HCT116 (cell line): Measurements from ENCODE around the gene RSAD2. TPM values are rescaled to one million over a fixed set of nuclear protein-coding genes. Genes with fewer than 3 reads are reported as not detected.

ENCODE experiments used
- ATAC-seq: fragments of 200-7000 bp; cut with Tn5 transposase; 2 replicates; pipeline ENCODE4 v1.9.1; 2020; ENCODE audit warnings: mild to moderate bottlenecking, moderate library complexity
- BruUV-seq: library from RNA; stranded (reverse); fragments of 400-500 nt; replicated peaks from 2 replicates; lab custom pipeline; 2021; lab: Mats Ljungman, UMichigan
- CTCF ChIA-PET: fragments of 300-600 bp; sonication (Branson Sonifier 250); formaldehyde crosslinking; loops from one replicate; lab custom pipeline; 2021; ENCODE audit warnings: antibody characterized with exemption; lab: Charles Lee
- POLR2A ChIA-PET: fragments of 300-600, 350-600 bp; sonication (Branson Sonifier 250); formaldehyde crosslinking; loops from one replicate; lab custom pipeline; 2021; ENCODE audit warnings: antibody characterized with exemption; lab: Charles Lee
- RAD21 ChIA-PET, 2 experiments: fragments of 300-600 bp; sonication (Branson Sonifier 250); formaldehyde crosslinking; loops; one replicate each; lab custom pipeline; 2023; ENCODE audit warnings: low total read pairs in 2 of 2; ENCODE audit not compliant: uncharacterized antibody in 2 of 2, unreplicated experiment in 2 of 2, low non-redundant PET in 1 of 2; lab: Charles Lee
- DNase-seq: peaks from one replicate; pipeline ENCODE4 v3.0.0-alpha.2; 2010; ENCODE audit warnings: low read depth, low spot score
- H2AFZ ChIP-seq: fragments of 200-600 bp; shearing (Covaris generic), sonication (generic); 2 replicates; pipeline ENCODE4 v1.6.1; 2017; ENCODE audit warnings: low read depth, mixed run types, mixed read lengths, antibody characterized with exemption, low read length; ENCODE audit not compliant: poor library complexity, severe bottlenecking
- H3K27ac ChIP-seq: 2 replicates; pipeline ENCODE4 v1.5.1; 2012; ENCODE audit warnings: low read depth, low read length
- H3K27me3 ChIP-seq: fragments of 200-600 bp; sonication (generic); 2 replicates; pipeline ENCODE4 v1.6.1; 2016; ENCODE audit warnings: mixed run types, low read length, mixed read lengths; ENCODE audit not compliant: insufficient read depth
- H3K36me3 ChIP-seq, 2 experiments: fragments of 200-500 bp in 1 of 2; fragments of 200-600 bp in 1 of 2; sonication (Bioruptor generic) in 1 of 2; sonication (generic) in 1 of 2; 2 replicates each; pipeline versions ENCODE4 v1.5.1 to v1.6.1; 2014 to 2016; ENCODE audit warnings: low read length in 2 of 2, inconsistent platforms in 1 of 2, mixed read lengths in 1 of 2, mixed run types in 1 of 2; ENCODE audit not compliant: insufficient read depth in 2 of 2, control insufficient read depth in 1 of 2
- H3K4me1 ChIP-seq, 2 experiments: fragments of 200-600 bp in 1 of 2; sonication (generic) in 1 of 2; 2 replicates each; pipeline versions ENCODE4 v1.5.1 to v1.6.1; 2012 to 2017; ENCODE audit warnings: low read length in 2 of 2, inconsistent platforms in 1 of 2, mild to moderate bottlenecking in 1 of 2, mixed read lengths in 1 of 2, mixed run types in 1 of 2, moderate library complexity in 1 of 2; ENCODE audit not compliant: insufficient read depth in 2 of 2, control insufficient read depth in 1 of 2
- H3K4me2 ChIP-seq: fragments of 200-600 bp; sonication (generic); 2 replicates; pipeline ENCODE4 v1.6.1; 2017; ENCODE audit warnings: mixed run types, low read length, mixed read lengths
- H3K4me3 ChIP-seq, 2 experiments: fragments of 200-600 bp in 1 of 2; sonication (generic) in 1 of 2; replicated peaks in 1 of 2; 2 replicates each; pipeline ENCODE4 v1.5.1; 2011 to 2016; ENCODE audit warnings: low read length in 2 of 2, control low read depth in 1 of 2, low read depth in 1 of 2, mild to moderate bottlenecking in 1 of 2, mixed read lengths in 1 of 2, mixed run types in 1 of 2
- H3K79me2 ChIP-seq: fragments of 200-600 bp; sonication (generic); 2 replicates; pipeline ENCODE4 v1.6.1; 2017; ENCODE audit warnings: mild to moderate bottlenecking, mixed run types, low read length, moderate library complexity, mixed read lengths; ENCODE audit not compliant: insufficient read depth
- H3K9ac ChIP-seq: fragments of 200-600 bp; sonication (generic); 2 replicates; pipeline ENCODE4 v1.6.1; 2016; ENCODE audit warnings: low read length, mixed read lengths
- H3K9me2 ChIP-seq: fragments of 200-600 bp; sonication (generic), shearing (Covaris generic); 2 replicates; pipeline ENCODE4 v1.6.1; 2017; ENCODE audit warnings: mixed run types, mild to moderate bottlenecking, moderate library complexity; ENCODE audit not compliant: insufficient read depth
- H3K9me3 ChIP-seq, 2 experiments: fragments of 200-500 bp in 1 of 2; fragments of 200-600 bp in 1 of 2; sonication (Bioruptor generic) in 1 of 2; sonication (generic) in 1 of 2; 2 replicates each; pipeline ENCODE4 v1.6.1; 2014 to 2017; ENCODE audit warnings: low read length in 2 of 2, mixed read lengths in 2 of 2, inconsistent platforms in 1 of 2, low read depth in 1 of 2, mild to moderate bottlenecking in 1 of 2, mixed run types in 1 of 2, moderate library complexity in 1 of 2; ENCODE audit not compliant: control insufficient read depth in 1 of 2, insufficient read depth in 1 of 2
- H4K20me1 ChIP-seq: fragments of 200-600 bp; sonication (generic), shearing (Covaris generic); 2 replicates; pipeline ENCODE4 v1.6.1; 2017; ENCODE audit warnings: mixed run types, mild to moderate bottlenecking, moderate library complexity; ENCODE audit not compliant: insufficient read depth
- CBX3 ChIP-seq: IDR thresholded peaks from 2 replicates; pipeline ENCODE4 v1.6.1; 2012; ENCODE audit warnings: low read depth
- CEBPB ChIP-seq: IDR thresholded peaks from 2 replicates; pipeline ENCODE4 v1.6.1; 2012; ENCODE audit warnings: low read depth
- EGR1 ChIP-seq: IDR thresholded peaks from 2 replicates; pipeline ENCODE4 v1.6.1; 2012; ENCODE audit warnings: low read depth
- ELF1 ChIP-seq: IDR thresholded peaks from 2 replicates; pipeline ENCODE4 v1.6.1; 2012; ENCODE audit warnings: low read depth, borderline replicate concordance
- EZH2 ChIP-seq: fragments of 200-600 bp; sonication (generic); IDR thresholded peaks from 2 replicates; pipeline ENCODE4 v1.6.1; 2017; ENCODE audit warnings: antibody characterized with exemption, mixed run types
- EZH2phosphoT487 ChIP-seq: fragments of 200-600 bp; IDR thresholded peaks from 2 replicates; pipeline ENCODE4 v1.6.1; 2018; ENCODE audit warnings: antibody characterized with exemption, borderline replicate concordance
- FOSL1 ChIP-seq: IDR thresholded peaks from 2 replicates; pipeline ENCODE4 v1.6.1; 2012; ENCODE audit warnings: low read depth
- JUND ChIP-seq: IDR thresholded peaks from 2 replicates; pipeline ENCODE4 v1.6.1; 2012
- POLR2A ChIP-seq: IDR thresholded peaks from 2 replicates; pipeline ENCODE4 v1.7.0; 2011; ENCODE audit warnings: borderline replicate concordance; ENCODE audit not compliant: insufficient read depth, insufficient read length; ENCODE audit errors: extremely low read depth
- POLR2AphosphoS5 ChIP-seq: IDR thresholded peaks from 2 replicates; pipeline ENCODE4 v1.6.1; 2011; ENCODE audit warnings: mild to moderate bottlenecking, low read depth, low read length, moderate library complexity
- RAD21 ChIP-seq: IDR thresholded peaks from 2 replicates; pipeline ENCODE4 v1.6.1; 2012; ENCODE audit warnings: low read depth, mild to moderate bottlenecking
- SIN3A ChIP-seq: IDR thresholded peaks from 2 replicates; pipeline ENCODE4 v1.6.1; 2012; ENCODE audit warnings: low read depth
- SP1 ChIP-seq: IDR thresholded peaks from 2 replicates; pipeline ENCODE4 v1.6.1; 2012; ENCODE audit warnings: low read depth
- SRF ChIP-seq: IDR thresholded peaks from 2 replicates; pipeline ENCODE4 v1.6.1; 2012; ENCODE audit warnings: low read depth
- TCF7L2 ChIP-seq: IDR thresholded peaks from 2 replicates; pipeline ENCODE4 v1.7.0; 2011; ENCODE audit warnings: borderline replicate concordance, inconsistent platforms; ENCODE audit not compliant: insufficient read depth, insufficient read length; ENCODE audit errors: extremely low read depth
- YY1 ChIP-seq: IDR thresholded peaks from 2 replicates; pipeline ENCODE4 v1.6.1; 2011; ENCODE audit warnings: low read length, low read depth, moderate library complexity, mild to moderate bottlenecking; ENCODE audit not compliant: insufficient replicate concordance; ENCODE audit errors: extremely low read depth
- ZFX ChIP-seq: fragments of 450-650 bp; IDR thresholded peaks from 2 replicates; pipeline ENCODE4 v1.6.1; 2017
- ZNF274 ChIP-seq: fragments of 200-500 bp; sonication (Bioruptor generic); IDR thresholded peaks from 2 replicates; pipeline ENCODE4 v1.6.1; 2014; ENCODE audit warnings: mild to moderate bottlenecking, low read depth, low read length, inconsistent platforms
- intact Hi-C: fragments of 100-400 bp; cut with micrococcal nuclease; formaldehyde crosslinking; loops from 2 replicates; pipeline ENCODE4 v1.10.0; 2022
- total RNA-seq: library from RNA; stranded (reverse); gene quantifications from one replicate; pipeline ENCODE4 v1.2.1, GENCODE V29; 2021; ENCODE audit not compliant: unreplicated experiment
- TF ChIP-seq, protein P1 (sequence below): IDR thresholded peaks from 2 replicates; pipeline ENCODE4 v1.6.1; 2012
- TF ChIP-seq, protein P2 (sequence below): IDR thresholded peaks from 2 replicates; pipeline ENCODE4 v1.6.1; 2011; ENCODE audit warnings: mild to moderate bottlenecking, low read length, moderate library complexity; ENCODE audit not compliant: insufficient replicate concordance; ENCODE audit errors: extremely low read depth
- TF ChIP-seq, protein P3 (sequence below), 3 experiments: fragments of 200-600 bp in 1 of 3; sonication (generic) in 1 of 3; IDR thresholded peaks in 2 of 3; conservative IDR thresholded peaks in 1 of 3; 2 replicates each; pipeline ENCODE4 v1.5.1; 2012 to 2017; ENCODE audit warnings: low read depth in 2 of 3, low read length in 2 of 3, antibody characterized with exemption in 1 of 3, borderline replicate concordance in 1 of 3, control low read depth in 1 of 3, mild to moderate bottlenecking in 1 of 3, mixed read lengths in 1 of 3, mixed run types in 1 of 3, moderate library complexity in 1 of 3; ENCODE audit not compliant: insufficient read depth in 1 of 3
- TF ChIP-seq, protein P4 (sequence below): IDR thresholded peaks from 2 replicates; pipeline ENCODE4 v1.6.1; 2012

RSAD2 gene
- total RNA-seq, 1 experiment from 2014 or later: not detected

DNA sequence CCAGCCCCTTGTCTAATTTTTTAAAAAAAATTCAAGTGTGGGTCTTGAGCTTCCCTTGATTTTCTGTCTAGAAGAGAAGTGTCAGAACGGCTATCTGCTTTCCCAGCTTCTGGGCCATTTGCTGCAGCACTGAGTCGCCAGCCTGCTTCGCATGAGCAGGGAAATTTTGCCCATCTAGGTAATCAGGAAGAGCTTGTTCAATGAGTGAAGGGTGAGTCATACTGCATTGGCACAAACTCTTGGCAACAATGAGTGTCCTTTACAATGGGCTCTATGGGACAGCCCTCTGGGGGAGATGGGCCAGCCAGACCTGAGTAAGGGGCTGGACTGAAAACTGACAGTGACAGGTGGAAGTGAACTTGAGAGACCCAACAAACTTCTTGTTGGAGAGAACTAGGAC is 37.3 kb downstream of the RSAD2 start:
- intact Hi-C loops: loop anchor here (5.0 kb wide), 1 partner anchor 127 kb away; no protein-coding TSS in a partner anchor
- RAD21 ChIA-PET: no interaction called here
- H3K4me1 ChIP-seq: peaks cover 9 to 30% of the 10 kb centered on the region in 2 experiments; a peak in 3 of 4 replicates
- no TSS peak for BruUV-seq
- CTCF ChIA-PET: interaction anchor here (0.7 to 1.8 kb wide), 2 partner anchors 9 to 129 kb away, joined by 3 to 7 read pairs; no protein-coding TSS in a partner anchor
- H3K9me2 ChIP-seq: no peaks in the 10 kb centered on the region
- no peak overlapping the region for H3K9ac ChIP-seq
- H2AFZ ChIP-seq: no peak overlapping the region
- no peaks in the 10 kb centered on the region for H3K9me3 ChIP-seq
- ATAC-seq (no peak), DNase-seq (peak; percentile 71)
- H3K79me2 ChIP-seq: peaks cover 3% of the 10 kb centered on the region; the same call in 1 of the 2 replicates
- H3K4me2 ChIP-seq: 0 out of 2 replicates have a peak overlapping the region, but pooled peaks have one; percentile 22
- H3K27me3 ChIP-seq: no peaks in the 10 kb centered on the region
- no peak overlapping the region for H3K4me3 ChIP-seq
- H3K27ac ChIP-seq: no peak overlapping the region
- no peaks in the 10 kb centered on the region for H3K36me3 ChIP-seq
- H4K20me1 ChIP-seq: no peaks in the 10 kb centered on the region
- POLR2A ChIA-PET: no interaction called here
- TF ChIP-seq JUND: peak; percentile 88
- no peak for TF ChIP-seq ELF1
- TF ChIP-seq, protein P1, sequence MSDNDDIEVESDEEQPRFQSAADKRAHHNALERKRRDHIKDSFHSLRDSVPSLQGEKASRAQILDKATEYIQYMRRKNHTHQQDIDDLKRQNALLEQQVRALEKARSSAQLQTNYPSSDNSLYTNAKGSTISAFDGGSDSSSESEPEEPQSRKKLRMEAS: no peak
- no peak for TF ChIP-seq SIN3A
- TF ChIP-seq, protein P2, sequence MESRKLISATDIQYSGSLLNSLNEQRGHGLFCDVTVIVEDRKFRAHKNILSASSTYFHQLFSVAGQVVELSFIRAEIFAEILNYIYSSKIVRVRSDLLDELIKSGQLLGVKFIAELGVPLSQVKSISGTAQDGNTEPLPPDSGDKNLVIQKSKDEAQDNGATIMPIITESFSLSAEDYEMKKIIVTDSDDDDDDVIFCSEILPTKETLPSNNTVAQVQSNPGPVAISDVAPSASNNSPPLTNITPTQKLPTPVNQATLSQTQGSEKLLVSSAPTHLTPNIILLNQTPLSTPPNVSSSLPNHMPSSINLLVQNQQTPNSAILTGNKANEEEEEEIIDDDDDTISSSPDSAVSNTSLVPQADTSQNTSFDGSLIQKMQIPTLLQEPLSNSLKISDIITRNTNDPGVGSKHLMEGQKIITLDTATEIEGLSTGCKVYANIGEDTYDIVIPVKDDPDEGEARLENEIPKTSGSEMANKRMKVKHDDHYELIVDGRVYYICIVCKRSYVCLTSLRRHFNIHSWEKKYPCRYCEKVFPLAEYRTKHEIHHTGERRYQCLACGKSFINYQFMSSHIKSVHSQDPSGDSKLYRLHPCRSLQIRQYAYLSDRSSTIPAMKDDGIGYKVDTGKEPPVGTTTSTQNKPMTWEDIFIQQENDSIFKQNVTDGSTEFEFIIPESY: no peak
- peak; percentile 69 for TF ChIP-seq SP1
- TF ChIP-seq, protein P3, sequence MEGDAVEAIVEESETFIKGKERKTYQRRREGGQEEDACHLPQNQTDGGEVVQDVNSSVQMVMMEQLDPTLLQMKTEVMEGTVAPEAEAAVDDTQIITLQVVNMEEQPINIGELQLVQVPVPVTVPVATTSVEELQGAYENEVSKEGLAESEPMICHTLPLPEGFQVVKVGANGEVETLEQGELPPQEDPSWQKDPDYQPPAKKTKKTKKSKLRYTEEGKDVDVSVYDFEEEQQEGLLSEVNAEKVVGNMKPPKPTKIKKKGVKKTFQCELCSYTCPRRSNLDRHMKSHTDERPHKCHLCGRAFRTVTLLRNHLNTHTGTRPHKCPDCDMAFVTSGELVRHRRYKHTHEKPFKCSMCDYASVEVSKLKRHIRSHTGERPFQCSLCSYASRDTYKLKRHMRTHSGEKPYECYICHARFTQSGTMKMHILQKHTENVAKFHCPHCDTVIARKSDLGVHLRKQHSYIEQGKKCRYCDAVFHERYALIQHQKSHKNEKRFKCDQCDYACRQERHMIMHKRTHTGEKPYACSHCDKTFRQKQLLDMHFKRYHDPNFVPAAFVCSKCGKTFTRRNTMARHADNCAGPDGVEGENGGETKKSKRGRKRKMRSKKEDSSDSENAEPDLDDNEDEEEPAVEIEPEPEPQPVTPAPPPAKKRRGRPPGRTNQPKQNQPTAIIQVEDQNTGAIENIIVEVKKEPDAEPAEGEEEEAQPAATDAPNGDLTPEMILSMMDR (IDR thresholded peaks at IDR 0.05 in 2 of 3, conservative IDR thresholded peaks at IDR 0.05 in 1 of 3; ENCODE audit: borderline replicate concordance in 1 of 3, insufficient read depth in 1 of 3, low read depth in 2 of 3, low read length in 2 of 3): no peak
- TF ChIP-seq POLR2A: no peak
- TF ChIP-seq EZH2phosphoT487: no peak
- peak; percentile 65; the same call in 1 of the 2 replicates for TF ChIP-seq CBX3
- 0 out of 2 replicates have a peak, but pooled peaks have one; percentile 17 for TF ChIP-seq POLR2AphosphoS5
- TF ChIP-seq, protein P4, sequence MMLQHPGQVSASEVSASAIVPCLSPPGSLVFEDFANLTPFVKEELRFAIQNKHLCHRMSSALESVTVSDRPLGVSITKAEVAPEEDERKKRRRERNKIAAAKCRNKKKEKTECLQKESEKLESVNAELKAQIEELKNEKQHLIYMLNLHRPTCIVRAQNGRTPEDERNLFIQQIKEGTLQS: no peak
- TF ChIP-seq TCF7L2: no peak
- TF ChIP-seq CEBPB: no peak
- TF ChIP-seq EGR1: no peak
- TF ChIP-seq YY1: no peak
- TF ChIP-seq RAD21: no peak
- no peak for TF ChIP-seq ZFX
- TF ChIP-seq ZNF274: no peak
- TF ChIP-seq EZH2: no peak
- TF ChIP-seq FOSL1: peak; percentile 91
- peak; percentile 31; the same call in 1 of the 2 replicates for TF ChIP-seq SRF
